Measurements from ENCODE around the gene AP1AR. TPM values are rescaled to one million over a fixed set of nuclear protein-coding genes. Genes with fewer than 3 reads are reported as not detected.
"Not testable (repeated sequence)": the region's sequence is repeated elsewhere in the genome, so short reads cannot be mapped to it uniquely, and the experiment has no call there.

AP1AR gene
- total RNA-seq, 1 donor from 2014 or later, result 9.4 TPM

DNA sequence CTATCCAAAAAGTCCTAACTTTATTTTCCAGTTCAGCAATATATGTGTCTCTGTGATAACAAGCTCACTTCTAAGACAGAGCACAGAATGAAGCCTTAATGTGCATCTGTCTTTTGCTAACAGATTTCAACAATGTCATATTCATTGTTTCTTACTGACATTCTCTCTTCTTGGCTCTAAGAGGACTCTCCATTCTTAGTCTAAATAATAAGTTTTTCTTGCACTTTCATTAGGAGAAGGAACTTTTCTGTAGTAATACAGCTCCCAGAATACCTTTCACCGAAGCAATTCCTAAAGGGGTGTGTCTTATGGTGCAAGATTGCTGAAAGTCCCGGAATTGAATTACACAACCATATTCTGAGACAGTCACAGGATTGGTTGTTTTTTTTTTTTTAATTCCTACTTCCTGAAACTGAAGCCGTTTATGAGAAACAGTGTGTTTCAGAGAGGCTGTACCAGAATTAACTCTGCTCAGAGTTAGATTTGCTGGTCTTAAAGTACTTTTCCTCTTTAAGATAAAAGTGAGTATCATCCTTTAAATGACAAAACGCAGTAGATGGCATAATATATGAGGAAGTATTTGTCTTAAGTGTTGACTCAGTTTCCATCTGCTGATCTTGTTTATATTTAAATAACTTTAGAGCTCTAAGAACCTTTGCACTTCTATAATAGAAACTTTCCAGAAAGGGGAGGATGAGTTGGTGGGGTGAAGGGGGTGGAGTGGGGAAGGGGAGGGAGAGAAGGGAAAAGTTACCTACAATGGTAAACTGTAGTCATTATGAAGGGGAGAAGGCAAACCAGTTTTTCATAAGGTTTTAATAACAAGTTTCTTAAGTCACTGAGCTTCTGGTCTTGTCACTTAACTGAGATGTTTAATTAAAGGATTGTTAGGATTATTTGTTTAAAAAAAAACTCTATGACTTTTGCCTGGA lies 65.6 kb downstream of the AP1AR start, which contains the start of gene ALPK1:
ALPK1 (plus strand) TSS at position 421 of the 932 bp plus-strand sequence.
- peak; percentile 97 for ATAC-seq
- intact Hi-C loops (cut with DNase I), result no loop called here
- no peak for DNase-seq (ENCODE audit: missing footprints)

DNA sequence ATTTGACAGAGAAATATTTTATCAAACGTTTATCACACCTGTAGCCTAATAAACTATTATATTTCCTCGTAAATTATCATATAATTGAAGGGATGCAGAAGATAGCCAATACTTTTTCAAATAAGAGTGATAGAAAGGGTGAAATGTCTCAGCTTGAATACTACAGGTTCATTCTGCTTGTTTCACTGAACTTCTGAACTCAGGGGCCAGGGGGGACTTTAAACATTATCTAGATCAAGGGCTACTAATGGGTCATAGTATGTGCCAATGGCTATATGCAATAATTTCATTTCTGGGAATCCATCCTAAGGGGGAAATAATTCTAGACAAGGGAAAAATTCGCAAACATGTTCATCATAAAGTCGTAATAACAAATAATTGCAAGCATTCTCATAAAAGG lies 68.1 kb downstream of the AP1AR start:
- intact Hi-C loops (cut with DNase I), result no loop called here
- DNase-seq (ENCODE audit: missing footprints) (no peak), ATAC-seq (no peak)

DNA sequence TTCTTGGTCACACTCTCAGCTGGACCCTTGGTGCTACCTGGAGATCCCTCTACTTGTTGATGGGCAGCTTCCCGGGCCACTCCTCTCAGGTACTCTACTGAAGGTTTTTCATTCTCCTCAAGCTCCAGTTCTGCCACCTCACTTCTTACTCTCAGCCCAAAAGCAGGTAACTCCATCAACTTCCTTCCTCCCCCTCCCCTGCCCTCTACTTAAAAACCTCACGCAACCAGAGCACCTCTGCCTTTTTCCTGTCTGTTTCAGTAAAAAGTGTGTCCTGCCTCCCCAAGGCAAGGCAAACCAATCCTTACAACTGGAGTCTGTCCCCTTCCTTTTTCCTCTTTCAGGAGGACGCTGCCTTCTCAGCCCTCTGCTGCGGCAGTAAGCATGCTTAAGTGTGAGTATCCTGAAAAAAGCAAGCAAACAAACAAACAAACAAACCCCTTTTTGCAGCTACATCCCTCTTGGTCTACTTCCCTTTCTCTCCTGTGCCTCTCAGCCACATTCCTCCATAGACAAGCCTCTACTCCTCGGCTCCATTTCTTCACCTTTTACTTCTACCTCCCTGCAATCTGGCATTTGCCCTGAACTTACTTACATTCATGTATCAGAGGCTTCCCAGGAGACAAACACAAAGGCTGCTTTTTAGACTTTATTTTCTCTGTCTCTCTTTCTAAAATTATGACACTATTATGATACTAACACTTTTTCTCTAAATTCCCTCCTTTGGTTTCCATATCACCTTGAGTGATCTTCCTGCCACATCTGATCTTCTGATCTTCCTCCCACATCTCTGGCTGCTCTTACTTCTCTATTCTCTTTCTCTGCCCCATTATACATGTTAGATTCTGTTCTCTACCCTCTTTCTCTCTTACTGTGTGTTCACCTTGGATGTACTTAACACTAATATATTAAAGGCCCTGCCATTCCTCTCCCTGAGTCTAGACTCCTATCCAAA lies 71.0 kb downstream of the AP1AR start:
- intact Hi-C loops (cut with DNase I), result no loop called here
- no peak for ATAC-seq

DNA sequence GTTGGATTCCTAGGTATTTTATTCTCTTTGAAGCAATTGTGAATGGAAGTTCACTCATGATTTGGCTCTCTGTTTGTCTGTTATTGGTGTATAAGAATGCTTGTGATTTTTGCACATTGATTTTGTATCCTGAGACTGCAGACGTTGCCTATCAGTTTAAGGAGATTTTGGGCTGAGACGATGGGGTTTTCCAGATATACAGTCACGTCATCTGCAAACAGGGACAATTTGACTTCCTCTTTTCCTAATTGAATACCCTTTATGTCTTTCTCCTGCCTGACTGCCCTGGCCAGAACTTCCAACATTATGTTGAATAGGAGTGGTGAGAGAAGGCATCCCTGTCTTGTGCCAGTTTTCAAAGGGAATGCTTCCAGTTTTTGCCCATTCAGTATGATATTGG lies 73.9 kb downstream of the AP1AR start:
- intact Hi-C loops (cut with DNase I); ATAC-seq; DNase-seq (ENCODE audit: missing footprints): not testable (repeated sequence)

More for the DNA sequence above, 71.0 kb downstream of the AP1AR start:
- no peak for DNase-seq (ENCODE audit: missing footprints)

DNA sequence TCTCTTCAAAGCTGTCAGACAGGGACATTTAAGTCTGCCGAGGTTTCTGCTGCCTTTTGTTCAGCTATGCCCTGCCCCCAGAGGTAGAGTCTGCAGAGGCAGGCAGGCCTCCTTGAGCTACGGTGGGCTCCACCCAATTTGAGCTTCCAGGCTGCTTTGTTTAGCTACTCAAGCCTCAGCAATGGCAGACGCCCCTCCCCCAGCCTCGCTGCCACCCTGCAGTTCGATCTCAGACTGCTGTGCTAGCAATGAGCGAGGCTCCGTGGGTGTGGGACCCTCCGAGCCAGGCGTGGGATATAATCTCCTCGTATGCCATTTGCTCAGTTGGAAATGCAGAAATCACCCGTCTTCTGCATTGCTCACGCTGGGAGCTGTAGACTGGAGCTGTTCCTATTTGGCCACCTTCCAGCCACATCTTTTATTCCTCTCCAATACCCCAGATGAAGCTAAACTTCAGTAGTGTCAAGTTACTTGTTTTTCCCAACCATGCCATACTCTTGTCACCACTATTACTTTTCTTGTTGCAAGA lies 77.7 kb downstream of the AP1AR start:
- ATAC-seq; intact Hi-C loops (cut with DNase I); DNase-seq (ENCODE audit: missing footprints): not testable (repeated sequence)

DNA sequence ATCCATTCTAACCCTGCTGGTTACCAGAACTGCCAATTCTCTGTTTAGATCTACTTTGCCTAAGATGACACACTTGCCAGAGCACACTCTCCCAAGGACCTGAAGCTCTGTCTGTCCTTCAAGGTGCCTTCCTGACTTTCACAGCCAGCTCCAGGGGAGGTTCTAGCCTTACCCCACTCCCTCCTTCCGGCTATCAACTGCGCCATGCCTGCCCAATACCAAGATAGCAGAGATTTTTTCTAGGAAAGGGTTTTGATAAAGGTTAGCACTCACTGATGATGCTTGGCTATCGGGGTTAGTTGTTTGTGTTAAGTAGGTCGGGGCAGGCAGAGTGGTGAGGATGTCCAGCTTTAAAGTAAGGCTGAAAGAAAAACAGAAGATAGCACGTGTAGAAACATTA lies 79.9 kb downstream of the AP1AR start:
- intact Hi-C loops (cut with DNase I), result no loop called here
- ATAC-seq, result no peak
- DNase-seq (ENCODE audit: missing footprints), result no peak

DNA sequence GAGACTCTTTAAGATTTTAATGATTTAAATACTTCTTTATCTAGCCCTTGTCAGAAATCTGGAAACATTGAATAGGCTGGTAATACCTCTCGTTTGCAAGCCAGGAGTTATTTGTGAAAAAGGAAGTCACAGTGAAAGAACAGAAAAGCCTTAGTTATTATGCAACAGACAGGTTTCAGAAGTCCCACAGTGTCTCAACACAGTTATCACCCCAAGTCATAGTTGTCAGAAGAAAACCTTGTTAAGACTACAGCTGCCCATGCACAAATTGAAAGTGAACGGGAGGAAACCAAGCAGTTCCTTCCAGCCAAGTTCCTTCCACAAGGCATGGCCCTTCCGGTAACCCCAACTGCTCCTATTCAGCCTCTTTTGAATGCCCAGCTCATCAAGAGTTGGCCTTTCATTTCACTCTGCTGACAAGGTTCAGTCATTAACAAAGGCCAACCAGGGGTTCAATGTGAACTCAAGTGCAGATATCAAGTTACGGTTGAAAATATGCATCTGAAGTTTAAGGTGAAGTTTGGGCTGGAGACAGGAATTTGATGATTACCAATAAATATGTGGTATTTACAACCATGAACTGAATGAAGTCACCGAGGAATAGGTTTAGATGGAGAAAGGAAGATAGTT lies 81.1 kb downstream of the AP1AR start:
- ATAC-seq (peak; percentile 28), DNase-seq (ENCODE audit: missing footprints) (no peak)

DNA sequence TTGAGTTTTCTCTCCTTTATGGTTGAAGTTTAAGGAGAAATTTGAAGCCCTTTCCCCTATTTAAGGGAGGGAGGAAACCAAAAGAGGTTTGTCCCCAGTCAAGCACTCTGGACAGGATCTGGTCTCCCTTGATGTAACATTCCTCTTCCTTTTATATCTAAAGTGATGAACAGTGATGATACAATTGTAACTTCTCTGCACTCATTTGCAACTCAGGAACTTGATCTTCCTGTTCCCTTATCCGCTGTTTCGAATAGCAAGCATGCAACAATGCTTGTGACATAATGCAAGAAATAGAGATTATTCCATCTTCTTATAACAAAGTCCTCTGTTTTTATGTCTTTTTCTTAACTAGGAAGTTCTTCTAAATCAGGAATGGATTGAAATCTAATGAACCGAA lies 83.9 kb downstream of the AP1AR start:
- ATAC-seq, result no peak
- intact Hi-C loops (cut with DNase I), result no loop called here
- DNase-seq (ENCODE audit: missing footprints), result no peak

More for the DNA sequence above, 81.1 kb downstream of the AP1AR start:
- intact Hi-C loops (cut with DNase I), result no loop called here

DNA sequence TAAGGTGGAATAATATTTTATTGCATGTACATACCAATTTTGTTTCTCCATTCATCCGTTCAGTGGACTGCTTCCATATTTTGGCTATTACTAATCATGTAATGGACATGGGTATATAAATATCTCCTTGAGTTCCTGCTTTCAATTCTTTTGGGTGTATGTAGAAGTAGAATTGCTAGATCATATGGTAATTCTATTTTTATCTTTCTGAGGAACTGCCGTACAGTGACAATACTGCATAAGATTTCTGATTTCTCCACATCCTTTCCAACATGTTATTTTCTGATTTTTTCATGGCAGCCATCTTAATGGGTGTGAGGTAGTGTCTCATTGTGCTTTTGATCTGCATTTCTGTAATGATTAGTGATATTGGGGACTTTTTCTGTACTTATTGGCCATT lies 84.8 kb downstream of the AP1AR start:
- DNase-seq (ENCODE audit: missing footprints), result no peak
- no peak for ATAC-seq
- intact Hi-C loops (cut with DNase I), result no loop called here

DNA sequence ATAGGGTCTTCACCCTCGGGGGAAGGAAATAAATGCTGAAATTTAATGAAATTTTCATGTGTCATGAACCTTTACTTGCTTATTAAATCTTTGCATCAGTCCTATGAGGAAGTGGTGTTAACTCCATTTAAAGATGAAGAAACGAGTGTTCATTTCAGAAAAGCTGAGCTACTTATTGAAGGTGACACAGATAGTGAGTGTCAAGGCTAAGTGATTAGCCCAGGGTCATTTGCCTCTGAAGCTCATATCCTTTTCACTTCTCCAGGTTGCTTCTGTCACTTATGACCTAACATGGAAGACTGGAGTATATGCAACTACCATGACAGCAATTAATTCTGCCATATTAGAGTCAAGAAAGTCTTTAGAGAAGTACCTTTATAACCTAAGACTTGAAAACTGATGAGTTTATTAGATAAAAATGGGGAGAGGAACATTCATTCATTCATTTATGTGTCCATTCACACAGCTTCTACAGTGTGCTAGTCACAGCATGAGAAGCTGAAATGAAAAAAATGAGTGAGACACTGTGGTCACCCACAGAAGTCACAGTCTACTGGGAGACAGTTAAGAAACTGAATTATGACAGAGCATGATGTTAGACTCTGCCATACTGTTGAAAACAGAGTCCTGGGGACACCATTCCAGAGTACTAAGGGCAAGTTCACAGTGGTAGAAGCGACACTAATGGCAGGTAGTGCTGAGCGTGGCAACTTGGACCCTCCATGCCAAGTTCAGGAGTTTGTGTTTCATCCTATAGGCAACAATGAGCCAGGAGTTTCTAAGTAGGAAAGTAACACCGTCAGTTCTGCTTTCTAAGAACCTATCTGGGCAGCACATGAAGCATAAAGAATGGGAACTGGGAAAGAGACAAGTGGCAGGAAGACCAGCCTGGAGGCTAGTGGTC lies 86.9 kb downstream of the AP1AR start:
- no peak for DNase-seq (ENCODE audit: missing footprints)
- ATAC-seq, result no peak
- intact Hi-C loops (cut with DNase I), result no loop called here

Other genes starting within 250 kb of the AP1AR start
- gene FAM241A, start 86.3 kb upstream of the AP1AR start, total RNA-seq, result 8.8 TPM
- 22.9 TPM for gene TIFA, start 54.1 kb downstream of the AP1AR start, total RNA-seq
- gene ALPK1, start 65.6 kb downstream of the AP1AR start, total RNA-seq, result 5.5 TPM

All from Right ventricle myocardium inferior (tissue), 1 donor.